NCI-H82 treated with DMSO at 0.1 percent for 48 hours (cell line): ENCODE results near the gene RSRP1.

Source experiments
- DNase-seq: peaks from one replicate; lab custom pipeline; 2025; ENCODE audit not compliant: unreplicated experiment; lab: John Stamatoyannopoulos, UW

RSRP1 gene

GRCh38 chr1:25194054-25194453, 53.2 kb downstream of the RSRP1 start:
- no peak for DNase-seq

- DNase-seq, result no peak
Observed at GRCh38 chr1:25193229-25193628, 54.0 kb downstream of the RSRP1 start.
